PC-9 (cell line): Measurements from ENCODE around the gene MAST4. TPM values are rescaled to one million over a fixed set of nuclear protein-coding genes. Genes with fewer than 3 reads are reported as not detected.

Experiments used
- BruUV-seq: library from RNA; stranded (reverse); fragments of 400-500 nt; replicated peaks from 2 replicates; lab custom pipeline; 2021; lab: Mats Ljungman, UMichigan
- CTCF ChIA-PET: fragments of 300-600 bp; sonication (Branson Sonifier 250); formaldehyde crosslinking; loops from one replicate; lab custom pipeline; 2022; ENCODE audit warnings: antibody characterized with exemption; lab: Charles Lee
- POLR2A ChIA-PET: fragments of 300-600 bp; sonication (Branson Sonifier 250); formaldehyde crosslinking; loops from one replicate; lab custom pipeline; 2022; ENCODE audit warnings: antibody characterized with exemption; ENCODE audit not compliant: unreplicated experiment; lab: Charles Lee
- DNase-seq, 2 experiments: peaks; one replicate each; pipeline versions ENCODE4 v3.0.0 to v3.0.0-alpha.2; 2015 to 2022; ENCODE audit warnings: mixed read lengths in 1 of 2
- H2AFZ ChIP-seq: fragments of 200-600 bp; sonication (generic); 2 replicates; pipeline ENCODE4 v1.8.1; 2017; ENCODE audit warnings: antibody characterized with exemption
- H3F3A ChIP-seq: fragments of 200-600 bp; sonication (generic); 2 replicates; pipeline ENCODE4 v1.8.1; 2017; ENCODE audit warnings: antibody characterized with exemption, mild to moderate bottlenecking, low read depth; ENCODE audit not compliant: insufficient read depth
- H3K27ac ChIP-seq: fragments of 200-600 bp; sonication (generic); 2 replicates; pipeline ENCODE4 v1.6.1; 2016; ENCODE audit warnings: mixed run types
- H3K27me3 ChIP-seq: fragments of 200-600 bp; sonication (generic); 2 replicates; pipeline ENCODE4 v1.6.1; 2016; ENCODE audit warnings: low read depth, mixed run types; ENCODE audit not compliant: insufficient read depth
- H3K36me3 ChIP-seq: fragments of 200-600 bp; sonication (generic); 2 replicates; pipeline ENCODE4 v1.6.1; 2016; ENCODE audit warnings: low read depth, mixed run types
- H3K4me1 ChIP-seq: fragments of 200-600 bp; sonication (generic); replicated peaks from 2 replicates; pipeline ENCODE4 v1.6.1; 2016; ENCODE audit warnings: mixed run types; ENCODE audit not compliant: insufficient read depth
- H3K4me2 ChIP-seq: fragments of 200-600 bp; sonication (generic); 2 replicates; pipeline ENCODE4 v1.6.1; 2017; ENCODE audit warnings: mixed run types
- H3K4me3 ChIP-seq: fragments of 200-600 bp; sonication (generic); 2 replicates; pipeline ENCODE4 v1.6.1; 2016; ENCODE audit warnings: mixed run types
- H3K79me2 ChIP-seq: fragments of 200-600 bp; sonication (generic); 2 replicates; pipeline ENCODE4 v1.6.1; 2017; ENCODE audit warnings: low read depth, mixed run types
- H3K9me2 ChIP-seq: fragments of 200-600 bp; sonication (generic); 2 replicates; pipeline ENCODE4 v1.8.1; 2017; ENCODE audit warnings: mild to moderate bottlenecking; ENCODE audit not compliant: insufficient read depth
- H3K9me3 ChIP-seq: fragments of 200-600 bp; sonication (generic); 2 replicates; pipeline ENCODE4 v1.8.1; 2016; ENCODE audit warnings: low read depth; ENCODE audit not compliant: insufficient read depth
- H4K20me1 ChIP-seq: fragments of 200-600 bp; sonication (generic); 2 replicates; pipeline ENCODE4 v1.8.1; 2017; ENCODE audit not compliant: insufficient read depth
- CTCF ChIP-seq: fragments of 200-600 bp; sonication (generic); conservative IDR thresholded peaks from 2 replicates; pipeline ENCODE4 v1.6.1; 2017; ENCODE audit warnings: mixed run types, antibody characterized with exemption, mild to moderate bottlenecking, moderate library complexity
- EZH2 ChIP-seq: fragments of 200-600 bp; sonication (generic); IDR thresholded peaks from 2 replicates; pipeline ENCODE4 v1.8.0; 2017; ENCODE audit warnings: antibody characterized with exemption, low read depth
- intact Hi-C: fragments of 100-400 bp; cut with micrococcal nuclease; formaldehyde crosslinking; loops from one replicate; pipeline ENCODE4 v1.10.0; 2022; ENCODE audit not compliant: unreplicated experiment
- total RNA-seq: library from RNA; stranded (reverse); gene quantifications from 2 replicates; pipeline ENCODE4 v1.2.3, GENCODE V29; 2021

MAST4 gene
- total RNA-seq, 1 experiment from 2014 or later, result 19.3 TPM

GRCh38 chr5:66805514-66806430, 209.6 kb downstream of the MAST4 start:
- Histone ChIP-seq H3K9me3 (no peaks in the 10 kb centered on the region), H3K9me2 (no peaks in the 10 kb centered on the region), H3K4me2 (no peak overlapping the region), H3K4me1 (peaks cover 4% of the 10 kb centered on the region; the same call in 1 of the 2 replicates), H3K36me3 (no peaks in the 10 kb centered on the region), H3K27ac (no peak overlapping the region), H3K79me2 (no peaks in the 10 kb centered on the region), H2AFZ (no peak overlapping the region), H4K20me1 (no peaks in the 10 kb centered on the region), H3F3A (no peaks in the 10 kb centered on the region), H3K4me3 (no peak overlapping the region), H3K27me3 (no peaks in the 10 kb centered on the region)
- ChIA-PET POLR2A (no interaction called here), CTCF (no interaction called here)
- TF ChIP-seq EZH2 (no peak), CTCF (no peak)
- DNase-seq, result no peak
- intact Hi-C loops, result loop anchor here (5.0 kb wide), 1 partner anchor 197 kb away; no protein-coding TSS in a partner anchor
- no TSS peak for BruUV-seq

GRCh38 chr5:66807743-66808142, 211.6 kb downstream of the MAST4 start:
- H3K4me1 ChIP-seq, result peaks cover 4% of the 10 kb centered on the region; the same call in 1 of the 2 replicates
- H4K20me1 ChIP-seq, result no peaks in the 10 kb centered on the region
- peak; percentile 32 to 79 for DNase-seq
- H3K9me3 ChIP-seq, result no peaks in the 10 kb centered on the region
- no peaks in the 10 kb centered on the region for H3K9me2 ChIP-seq
- H3K4me3 ChIP-seq, result no peak overlapping the region
- H2AFZ ChIP-seq, result no peak overlapping the region
- ChIA-PET POLR2A (no interaction called here), CTCF (no interaction called here)
- no peak overlapping the region for H3K4me2 ChIP-seq
- no peak for TF ChIP-seq EZH2
- peak; percentile 58 for TF ChIP-seq CTCF
- H3F3A ChIP-seq, result no peaks in the 10 kb centered on the region
- H3K27ac ChIP-seq, result no peak overlapping the region
- BruUV-seq, result no TSS peak
- H3K79me2 ChIP-seq, result no peaks in the 10 kb centered on the region
- intact Hi-C loops, result loop anchor here (1.0 to 5.0 kb wide), 2 partner anchors 195 to 402 kb away; no protein-coding TSS in a partner anchor
- no peaks in the 10 kb centered on the region for H3K27me3 ChIP-seq
- no peaks in the 10 kb centered on the region for H3K36me3 ChIP-seq

- Histone ChIP-seq H4K20me1 (no peaks in the 10 kb centered on the region), H3K27me3 (no peaks in the 10 kb centered on the region), H2AFZ (no peak overlapping the region), H3K9me3 (no peaks in the 10 kb centered on the region), H3K4me2 (no peak overlapping the region), H3F3A (no peaks in the 10 kb centered on the region), H3K27ac (no peak overlapping the region), H3K36me3 (no peaks in the 10 kb centered on the region), H3K4me1 (peaks cover 4% of the 10 kb centered on the region; the same call in 1 of the 2 replicates), H3K79me2 (no peaks in the 10 kb centered on the region), H3K4me3 (no peak overlapping the region), H3K9me2 (no peaks in the 10 kb centered on the region)
- ChIA-PET CTCF (no interaction called here), POLR2A (no interaction called here)
- TF ChIP-seq CTCF (no peak), EZH2 (no peak)
- BruUV-seq, result no TSS peak
- DNase-seq, result no peak
- intact Hi-C loops, result loop anchor here (5.0 kb wide), 1 partner anchor 194 kb away; no protein-coding TSS in a partner anchor
Observed at GRCh38 chr5:66808663-66809062, 212.5 kb downstream of the MAST4 start.
